B cell (primary cell): Measurements from ENCODE around the gene APOM. TPM values are rescaled to one million over a fixed set of nuclear protein-coding genes. Genes with fewer than 3 reads are reported as not detected.

ENCODE experiments used
- ATAC-seq: fragments of 200-7000 bp; cut with Tn5 transposase; one replicate; pipeline ENCODE4 v1.10.0; 2021; ENCODE audit warnings: low read depth, mild to moderate bottlenecking, moderate number of reproducible peaks, moderate library complexity
- CTCF ChIA-PET: fragments of 350-600 bp; sonication (Branson Sonifier 250); formaldehyde crosslinking; loops from one replicate; lab custom pipeline; 2021; ENCODE audit warnings: antibody characterized with exemption, inconsistent platforms; lab: Charles Lee
- POLR2A ChIA-PET: fragments of 350-600 bp; sonication (Branson Sonifier 250); formaldehyde crosslinking; loops from one replicate; lab custom pipeline; 2021; ENCODE audit warnings: antibody characterized with exemption; lab: Charles Lee
- DNase-seq: peaks from one replicate; pipeline ENCODE4 v3.0.0; 2013
- H2AFZ ChIP-seq: 2 replicates; pipeline ENCODE4 v1.6.1; 2012; ENCODE audit warnings: mild to moderate bottlenecking, low read depth, low read length; ENCODE audit not compliant: insufficient read depth, poor library complexity, severe bottlenecking
- H3K27ac ChIP-seq, 2 donors: 1 replicate in 1 of 2; 2 replicates in 1 of 2; pipeline ENCODE4 v1.5.1; 2012 to 2013; ENCODE audit warnings: low read length in 2 of 2, mild to moderate bottlenecking in 2 of 2, moderate library complexity in 1 of 2
- H3K27me3 ChIP-seq, 4 experiments: fragments of 200-600 bp in 1 of 4; sonication (generic) in 1 of 4; replicated peaks in 1 of 4; 1 replicate in 2 of 4; 2 replicates in 2 of 4; pipeline versions ENCODE4 v1.6.1 to v1.7.0; 2013 to 2016; ENCODE audit warnings: low read length in 3 of 4, mild to moderate bottlenecking in 2 of 4, mixed read lengths in 1 of 4, moderate library complexity in 1 of 4; ENCODE audit not compliant: insufficient read depth in 4 of 4, control insufficient read depth in 3 of 4; ENCODE audit errors: control extremely low read depth in 1 of 4
- H3K36me3 ChIP-seq, 2 experiments: replicated peaks in 1 of 2; 1 replicate in 1 of 2; 2 replicates in 1 of 2; pipeline versions ENCODE4 v1.6.1 to v1.7.1; 2013; ENCODE audit warnings: low read length in 1 of 2; ENCODE audit not compliant: insufficient read depth in 2 of 2, control insufficient read depth in 1 of 2; ENCODE audit errors: control extremely low read depth in 1 of 2, extremely low read depth in 1 of 2
- H3K4me1 ChIP-seq, 2 donors: fragments of 200-600 bp in 1 of 2; sonication (generic) in 1 of 2; 1 replicate in 1 of 2; 2 replicates in 1 of 2; pipeline versions ENCODE4 v1.5.1 to v1.6.1; 2013 to 2017; ENCODE audit warnings: low read length in 2 of 2; ENCODE audit not compliant: control insufficient read depth in 2 of 2, insufficient read depth in 2 of 2
- H3K4me2 ChIP-seq: replicated peaks from 2 replicates; pipeline ENCODE3; 2012; ENCODE audit warnings: mild to moderate bottlenecking, low read depth, low read length; ENCODE audit not compliant: poor library complexity, severe bottlenecking
- H3K4me3 ChIP-seq, 5 experiments: fragments of 200-600 bp in 1 of 5; sonication (generic) in 1 of 5; 1 replicate in 3 of 5; 2 replicates in 2 of 5; pipeline versions ENCODE4 v1.5.1 to v1.7.0; 2011 to 2016; ENCODE audit warnings: low read length in 4 of 5, mild to moderate bottlenecking in 4 of 5, low read depth in 2 of 5, control low read depth in 1 of 5, moderate library complexity in 1 of 5; ENCODE audit not compliant: insufficient read depth in 1 of 5; ENCODE audit errors: control extremely low read depth in 1 of 5, extremely low read depth in 1 of 5
- H3K79me2 ChIP-seq: fragments of 200-600 bp; sonication (generic); one replicate; pipeline ENCODE4 v1.6.0; 2016; ENCODE audit warnings: low read length; ENCODE audit not compliant: control insufficient read depth, insufficient read depth
- H3K9ac ChIP-seq: fragments of 200-600 bp; sonication (generic); 2 replicates; pipeline ENCODE4 v1.6.1; 2017; ENCODE audit warnings: mild to moderate bottlenecking, low read length, moderate library complexity
- H3K9me3 ChIP-seq, 3 donors: one replicate each; pipeline versions ENCODE4 v1.6.1 to v1.7.1; 2013; ENCODE audit warnings: low read length in 2 of 3; ENCODE audit not compliant: control insufficient read depth in 2 of 3, insufficient read depth in 1 of 3; ENCODE audit errors: control extremely low read depth in 1 of 3
- H4K20me1 ChIP-seq: 2 replicates; pipeline ENCODE4 v1.6.0; 2012; ENCODE audit warnings: mild to moderate bottlenecking, low read length; ENCODE audit not compliant: insufficient read depth, control insufficient read depth, poor library complexity, severe bottlenecking
- H3K27ac Mint-ChIP-seq: one replicate; pipeline ENCODE4 v1.8.0; 2021; ENCODE audit warnings: mixed read lengths
- H3K27me3 Mint-ChIP-seq: one replicate; pipeline ENCODE4 v1.8.0; 2021; ENCODE audit warnings: mixed read lengths
- H3K4me1 Mint-ChIP-seq: one replicate; pipeline ENCODE4 v1.8.0; 2021; ENCODE audit warnings: mixed read lengths
- H3K4me3 Mint-ChIP-seq: one replicate; pipeline ENCODE4 v1.8.0; 2021; ENCODE audit warnings: mixed read lengths
- H3K9me3 Mint-ChIP-seq: one replicate; pipeline ENCODE4 v1.8.0; 2022; ENCODE audit warnings: mixed read lengths; ENCODE audit not compliant: insufficient read depth
- EZH2 ChIP-seq: IDR thresholded peaks from 2 replicates; pipeline ENCODE4 v1.6.1; 2012; ENCODE audit warnings: borderline replicate concordance, low read depth, mild to moderate bottlenecking, moderate library complexity, low read length; ENCODE audit not compliant: insufficient read depth, poor library complexity, severe bottlenecking
- WGBS: methylation state at CpG from one replicate; pipeline ENCODE4 v1.1.5; 2013; ENCODE audit warnings: missing lambda C conversion rate; ENCODE audit not compliant: insufficient coverage; 5-methylcytosine and 5-hydroxymethylcytosine counted together
- intact Hi-C: fragments of 100-400 bp; cut with micrococcal nuclease; formaldehyde crosslinking; loops from one replicate; pipeline ENCODE4 v1.10.0; 2022
- polyA plus RNA-seq: library from polyadenylated mRNA; depleted of rRNA; stranded (reverse); fragments of >200 nt; gene quantifications from 2 replicates; pipeline ENCODE4 v1.2.3, GENCODE V29; 2012
- total RNA-seq, 2 donors: library from RNA; stranded (reverse); fragments of 120-200 nt in 1 of 2; gene quantifications; 1 replicate in 1 of 2; 2 replicates in 1 of 2; pipeline versions ENCODE4 v1.2.3 to v1.2.4, GENCODE V29; 2013 to 2022
- TF ChIP-seq, protein P1 (sequence below): fragments of 200-600 bp; IDR thresholded peaks from one replicate; pipeline ENCODE4 v1.8.0; 2022; ENCODE audit warnings: antibody characterized with exemption, mild to moderate bottlenecking

APOM gene
- total and polyA plus RNA-seq, 2 donors (not counting 1 experiment from before 2014, with no cell fraction given): 3.6 to 11.6 TPM

DNA sequence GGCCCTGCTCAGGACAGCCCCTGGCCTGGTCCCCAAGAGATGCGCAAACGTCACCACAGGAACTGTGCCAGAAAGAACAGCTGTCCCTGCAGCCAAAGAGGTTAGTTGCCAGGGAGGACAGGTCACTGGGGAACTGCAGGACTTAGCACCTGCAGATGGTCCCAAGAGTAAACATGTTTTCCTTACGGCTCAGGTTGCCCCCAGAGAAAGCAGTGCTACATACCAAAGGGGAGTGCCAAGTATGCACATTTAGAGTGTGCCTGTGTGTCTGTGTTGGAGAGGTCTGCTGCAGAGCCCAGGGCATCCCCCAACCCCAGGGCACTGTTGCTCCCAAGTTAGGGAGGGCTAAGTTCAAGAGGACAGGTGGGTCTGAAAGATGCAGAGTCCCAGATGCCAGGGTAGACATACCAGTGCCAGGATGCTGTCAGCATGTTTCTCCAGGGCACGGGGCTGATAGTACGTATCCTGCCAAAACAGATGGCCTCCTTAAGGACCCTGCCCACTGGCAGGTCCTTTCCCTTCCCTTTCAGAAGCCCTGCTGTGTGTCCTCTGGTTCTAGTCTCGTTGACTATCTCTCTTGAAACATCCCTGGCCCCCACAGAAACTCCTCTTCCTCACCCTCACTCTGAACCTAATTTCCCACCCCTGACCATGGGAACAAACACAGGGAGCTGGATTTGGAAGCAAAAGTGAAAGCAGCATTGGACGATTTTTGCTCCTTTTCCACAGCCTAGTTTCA lies 46.1 kb downstream of the APOM start:
- Histone ChIP-seq H2AFZ (peak overlapping the region; percentile 89), H3K4me3 (peak overlapping the region; percentile 65 to 98 (median 96)), H3K9me3 (no peaks in the 10 kb centered on the region), H3K9ac (peak overlapping the region; percentile 97), H3K27ac (peak overlapping the region in 1 of 2 donors; percentile 93), H3K4me2 (peak overlapping the region; percentile 75), H3K79me2 (peaks cover 42% of the 10 kb centered on the region), H3K36me3 (peaks cover 0 to 36% of the 10 kb centered on the region in 2 experiments), H3K27me3 (no peaks in the 10 kb centered on the region), H3K4me1 (peaks cover 20 to 28% of the 10 kb centered on the region in 2 donors), H4K20me1 (no peaks in the 10 kb centered on the region)
- ChIA-PET CTCF (interaction anchor here (1.7 to 2.3 kb wide), 2 partner anchors 68 to 129 kb away, joined by 8 to 11 read pairs; no protein-coding TSS in a partner anchor), POLR2A (no interaction called here)
- H3K9me3 Mint-ChIP-seq: no peaks in the 10 kb centered on the region
- peaks cover 32% of the 10 kb centered on the region for H3K4me1 Mint-ChIP-seq
- H3K27me3 Mint-ChIP-seq: no peaks in the 10 kb centered on the region
- H3K27ac Mint-ChIP-seq: peak overlapping the region; percentile 91
- DNase-seq (no peak), ATAC-seq (no peak)
- intact Hi-C loops: loop anchor here (5.0 kb wide), 1 partner anchor 35 kb away; the partner anchor contains the start of genes CSNK2B and LY6G5B
- TF ChIP-seq EZH2: no peak
- TF ChIP-seq, protein P1, sequence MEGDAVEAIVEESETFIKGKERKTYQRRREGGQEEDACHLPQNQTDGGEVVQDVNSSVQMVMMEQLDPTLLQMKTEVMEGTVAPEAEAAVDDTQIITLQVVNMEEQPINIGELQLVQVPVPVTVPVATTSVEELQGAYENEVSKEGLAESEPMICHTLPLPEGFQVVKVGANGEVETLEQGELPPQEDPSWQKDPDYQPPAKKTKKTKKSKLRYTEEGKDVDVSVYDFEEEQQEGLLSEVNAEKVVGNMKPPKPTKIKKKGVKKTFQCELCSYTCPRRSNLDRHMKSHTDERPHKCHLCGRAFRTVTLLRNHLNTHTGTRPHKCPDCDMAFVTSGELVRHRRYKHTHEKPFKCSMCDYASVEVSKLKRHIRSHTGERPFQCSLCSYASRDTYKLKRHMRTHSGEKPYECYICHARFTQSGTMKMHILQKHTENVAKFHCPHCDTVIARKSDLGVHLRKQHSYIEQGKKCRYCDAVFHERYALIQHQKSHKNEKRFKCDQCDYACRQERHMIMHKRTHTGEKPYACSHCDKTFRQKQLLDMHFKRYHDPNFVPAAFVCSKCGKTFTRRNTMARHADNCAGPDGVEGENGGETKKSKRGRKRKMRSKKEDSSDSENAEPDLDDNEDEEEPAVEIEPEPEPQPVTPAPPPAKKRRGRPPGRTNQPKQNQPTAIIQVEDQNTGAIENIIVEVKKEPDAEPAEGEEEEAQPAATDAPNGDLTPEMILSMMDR: no peak
- 27% methylated on average over 6 of the region's 7 CpGs for WGBS
- peak overlapping the region; percentile 98 for H3K4me3 Mint-ChIP-seq

DNA sequence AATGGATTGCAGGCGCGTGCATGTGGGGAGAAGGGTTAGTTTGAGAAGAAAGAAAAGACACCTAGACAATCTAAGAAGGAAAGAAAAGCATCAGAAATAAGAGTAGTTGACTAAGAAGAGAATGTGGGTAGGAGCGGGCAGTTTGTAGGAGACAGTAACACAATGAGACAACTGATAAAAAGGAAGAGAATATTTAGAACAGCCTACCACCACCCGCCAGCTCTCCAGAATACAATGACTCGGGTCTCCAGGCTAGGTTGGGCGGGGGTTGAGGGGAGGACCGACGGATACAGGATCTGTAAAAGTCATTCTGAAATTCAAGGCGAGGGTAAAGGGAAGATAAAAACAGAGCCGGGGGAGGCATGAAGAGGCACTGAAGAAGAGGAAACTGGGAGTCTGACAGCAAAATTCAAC lies 46.7 kb downstream of the APOM start:
- WGBS: 0% methylated on average over 5 of the region's 10 CpGs
- H3K4me1 ChIP-seq: peaks cover 20 to 28% of the 10 kb centered on the region in 2 donors
- peaks cover 32% of the 10 kb centered on the region for H3K4me1 Mint-ChIP-seq
- no peaks in the 10 kb centered on the region for H3K9me3 ChIP-seq
- TF ChIP-seq EZH2: no peak
- TF ChIP-seq, protein P1: no peak
- H3K27ac Mint-ChIP-seq: peak overlapping the region; percentile 91
- CTCF ChIA-PET: interaction anchor here (0.9 to 2.3 kb wide), 8 partner anchors 27 to 129 kb away, joined by 3 to 11 read pairs (median 6); partner anchors contain the start of genes DDAH2 and LSM2
- H3K27me3 Mint-ChIP-seq: no peaks in the 10 kb centered on the region
- H2AFZ ChIP-seq: peak overlapping the region; percentile 89
- POLR2A ChIA-PET: interaction anchor here (1.1 to 1.9 kb wide), 6 partner anchors 25 to 160 kb away, joined by 3 to 16 read pairs (median 6); partner anchors contain the start of genes BAG6, DDAH2, HSPA1B and NEU1
- peak overlapping the region; percentile 75 for H3K4me2 ChIP-seq
- peak overlapping the region; percentile 98 for H3K4me3 Mint-ChIP-seq
- H3K4me3 ChIP-seq: peak overlapping the region; percentile 65 to 98 (median 96)
- H4K20me1 ChIP-seq: no peaks in the 10 kb centered on the region
- H3K36me3 ChIP-seq: peaks cover 0 to 31% of the 10 kb centered on the region in 2 experiments
- ATAC-seq (no peak), DNase-seq (no peak)
- intact Hi-C loops: loop anchor here (5.0 kb wide), 1 partner anchor 35 kb away; the partner anchor contains the start of genes CSNK2B and LY6G5B
- H3K79me2 ChIP-seq: peaks cover 42% of the 10 kb centered on the region
- H3K27ac ChIP-seq: peak overlapping the region; percentile 87 to 93
- H3K27me3 ChIP-seq: no peaks in the 10 kb centered on the region
- H3K9ac ChIP-seq: peak overlapping the region; percentile 97
- H3K9me3 Mint-ChIP-seq: no peaks in the 10 kb centered on the region
